GM21786 (cell line): ENCODE measurements around the gene CNNM4.

Experiments
- ATAC-seq: cut with Tn5 transposase; IDR thresholded peaks from one replicate; pipeline ENCODE4 v1.9.1; 2021; ENCODE audit not compliant: unreplicated experiment

The CNNM4 gene

DNA sequence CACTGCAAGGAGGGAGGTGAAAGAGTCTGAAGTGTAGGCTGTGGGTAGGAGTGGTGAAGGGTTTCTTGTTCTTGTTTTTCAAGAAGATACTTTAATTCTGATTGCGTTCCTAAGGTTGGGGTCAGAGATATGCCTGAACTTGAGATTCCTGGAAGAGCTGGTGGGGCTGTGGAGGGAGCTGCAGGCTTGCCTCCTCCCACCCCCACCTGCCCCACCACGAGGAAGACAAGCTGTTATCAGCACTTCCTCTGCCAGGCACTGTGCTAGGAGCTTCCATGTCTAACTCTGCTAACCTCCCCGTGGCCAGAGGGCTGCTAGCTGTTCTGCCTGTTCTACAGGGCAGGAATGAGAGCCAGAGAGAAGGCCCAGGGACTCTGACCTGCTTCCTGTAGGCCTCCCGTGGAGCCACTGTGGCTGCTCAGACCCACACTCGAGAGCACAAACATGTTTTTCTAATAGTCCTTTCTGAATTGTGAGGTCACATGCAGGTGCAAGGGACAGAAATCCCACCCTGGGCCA lies 69.4 kb downstream of the CNNM4 start:
- no peak for ATAC-seq

GRCh38 chr2:96831679-96832078 lies 71.0 kb downstream of the CNNM4 start:
- no peak for ATAC-seq

- ATAC-seq = no peak
Measured at GRCh38 chr2:96832408-96832753, 71.7 kb downstream of the CNNM4 start.

GRCh38 chr2:96832754-96833507 lies 72.2 kb downstream of the CNNM4 start:
- ATAC-seq = no peak

DNA sequence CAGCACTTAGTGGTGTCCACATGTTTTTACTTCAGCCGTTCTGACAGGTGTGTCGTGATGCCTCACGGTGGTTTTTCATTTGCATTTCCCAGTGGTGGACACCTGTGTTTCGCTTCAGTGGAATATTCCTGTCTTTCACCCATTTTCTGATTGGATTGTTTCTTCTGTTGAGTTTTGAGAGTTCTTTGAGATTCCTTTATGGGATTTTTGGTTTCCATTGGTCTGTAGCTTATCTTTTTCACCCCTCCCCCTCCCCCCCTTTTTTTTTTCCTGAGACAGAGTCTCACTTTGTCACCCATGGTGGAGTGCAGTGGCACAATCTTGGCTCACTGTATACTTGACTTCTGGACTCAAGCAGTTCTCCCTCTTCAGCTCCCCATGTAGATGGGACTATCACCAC lies 75.1 kb downstream of the CNNM4 start:
- no peak for ATAC-seq

- no peak for ATAC-seq
Measured at GRCh38 chr2:96837575-96837974, 76.9 kb downstream of the CNNM4 start.

DNA sequence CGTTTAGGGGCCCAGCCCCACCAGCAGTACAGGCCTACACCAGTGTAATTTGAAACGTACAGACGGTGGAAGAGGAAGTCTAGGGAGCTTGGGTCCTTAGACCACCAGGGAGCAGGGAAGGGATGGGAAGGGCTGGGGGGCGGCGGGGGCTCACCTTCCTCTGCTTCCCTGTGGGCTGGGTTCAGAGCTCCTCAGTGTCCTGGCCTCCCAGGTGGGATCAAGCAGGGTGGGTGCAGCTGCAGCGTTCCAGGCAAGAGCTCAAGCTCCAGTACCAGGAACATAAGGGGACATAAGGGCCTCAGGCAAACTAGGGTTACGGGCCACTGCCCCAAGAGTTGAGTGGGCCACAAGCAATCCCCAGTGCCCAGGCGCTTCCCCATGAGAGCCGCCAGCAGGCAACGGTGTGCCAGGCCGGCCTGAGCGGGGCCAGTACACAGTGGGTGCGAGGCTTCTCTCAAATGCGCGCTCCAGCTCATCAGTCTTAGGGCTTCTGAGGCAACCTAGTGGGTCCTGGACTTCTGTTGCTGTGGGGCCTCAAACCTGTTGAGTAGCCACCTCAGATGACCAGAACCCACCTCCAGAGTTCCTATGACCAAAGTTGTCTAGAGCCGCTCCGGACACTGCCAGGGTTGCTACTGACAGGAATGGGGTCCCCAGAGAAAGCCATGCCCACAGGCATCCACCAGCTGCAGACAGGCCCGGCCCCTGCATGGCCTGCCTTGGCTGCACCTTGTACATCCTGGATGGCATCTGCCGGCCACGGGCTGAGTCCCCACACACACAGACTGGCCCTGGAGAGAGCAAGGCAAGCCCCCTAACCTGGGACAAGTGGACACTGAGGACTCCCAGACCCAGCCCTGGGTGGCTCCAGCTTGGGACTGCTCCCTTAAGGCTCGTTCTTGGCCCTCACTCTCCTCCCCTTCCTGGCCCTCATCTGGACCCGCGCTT lies 77.9 kb downstream of the CNNM4 start:
- ATAC-seq = peak; percentile 7

GRCh38 chr2:96839293-96839874 lies 78.7 kb downstream of the CNNM4 start:
- ATAC-seq = peak; percentile 71

DNA sequence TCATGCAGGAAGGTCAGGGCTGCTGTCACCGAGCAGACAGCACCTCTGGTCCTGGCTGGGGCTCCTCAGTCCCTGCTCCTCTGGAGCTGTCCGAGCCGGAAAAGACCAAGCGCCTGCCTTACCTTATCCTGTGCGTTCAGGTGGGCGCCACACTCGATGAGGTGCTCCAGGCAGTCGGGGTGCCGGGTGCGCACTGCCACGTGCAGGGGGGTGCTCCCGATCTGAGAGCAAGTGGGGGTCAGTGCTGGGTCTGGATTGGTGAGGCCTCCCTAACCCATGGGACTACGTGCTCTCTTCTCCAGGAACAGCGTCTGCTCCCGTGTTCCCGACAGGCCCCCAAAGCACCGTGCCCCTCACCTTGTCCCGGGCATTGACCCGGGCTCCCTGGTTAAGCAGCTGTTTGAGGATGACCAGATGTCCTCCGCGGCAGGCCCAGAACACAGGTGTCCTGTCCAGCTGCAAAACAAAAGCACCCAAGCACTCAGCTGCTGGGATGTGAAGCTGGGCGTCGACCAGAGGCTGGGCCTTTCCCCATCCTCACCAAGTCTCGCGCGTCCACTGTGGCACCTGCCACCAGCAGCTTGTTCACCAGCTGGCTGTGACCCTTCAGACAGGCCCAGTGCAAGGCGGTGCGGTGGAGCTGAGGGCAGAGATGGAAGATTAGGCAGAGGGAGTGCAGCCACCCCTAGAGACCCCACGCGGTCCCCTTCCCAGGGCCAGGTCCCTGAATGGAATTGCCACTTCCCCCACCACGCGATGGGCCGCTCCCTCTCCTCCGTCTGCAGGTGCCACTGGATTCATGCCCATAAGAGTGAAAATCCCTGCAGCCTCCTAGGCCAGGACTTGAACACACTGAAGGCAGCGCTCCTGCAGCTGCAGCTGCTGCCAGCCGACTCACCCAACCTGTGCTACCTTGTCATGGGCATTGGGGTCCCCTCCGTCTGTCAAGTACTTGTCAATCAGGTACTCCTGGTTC lies 79.5 kb downstream of the CNNM4 start:
- peak; percentile 5 for ATAC-seq

DNA sequence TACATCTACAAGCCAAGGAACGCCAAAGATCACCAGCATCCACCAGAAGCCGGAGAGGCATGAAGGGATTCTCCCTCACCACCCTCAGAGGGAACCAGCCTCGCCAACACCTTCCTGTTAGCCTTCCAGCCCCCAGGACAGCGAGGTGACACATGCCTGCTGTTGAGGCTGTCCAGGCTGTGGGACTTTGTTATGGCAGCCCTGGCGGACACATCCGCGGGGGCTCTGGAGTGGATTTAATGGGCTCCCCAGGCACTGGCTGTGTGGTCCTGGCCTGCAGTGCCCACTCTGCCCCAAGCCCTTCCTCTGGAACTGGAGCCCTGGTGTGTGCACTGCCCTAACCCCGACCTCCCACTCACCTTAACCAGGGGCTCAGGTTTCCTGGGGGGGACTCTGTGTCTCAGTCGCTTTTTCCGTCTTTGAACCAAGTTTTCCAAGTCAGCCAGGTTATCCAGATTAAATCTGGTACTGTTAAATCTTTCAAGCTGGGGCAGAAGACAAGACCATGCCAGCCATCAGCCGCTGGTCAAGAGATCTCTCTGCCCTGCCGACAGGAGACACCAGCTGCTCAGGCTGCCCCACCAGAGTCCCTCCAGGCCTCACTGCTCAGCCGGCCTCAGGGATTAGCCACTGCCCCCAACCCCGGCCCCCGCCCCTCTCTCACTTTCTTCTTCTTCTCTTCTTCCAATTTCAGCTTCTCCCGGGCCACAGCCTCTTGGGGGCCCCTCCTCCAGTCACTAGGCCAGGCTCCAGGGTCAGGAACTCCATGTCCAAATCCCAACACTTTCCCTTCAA lies 81.2 kb downstream of the CNNM4 start:
- no peak for ATAC-seq

DNA sequence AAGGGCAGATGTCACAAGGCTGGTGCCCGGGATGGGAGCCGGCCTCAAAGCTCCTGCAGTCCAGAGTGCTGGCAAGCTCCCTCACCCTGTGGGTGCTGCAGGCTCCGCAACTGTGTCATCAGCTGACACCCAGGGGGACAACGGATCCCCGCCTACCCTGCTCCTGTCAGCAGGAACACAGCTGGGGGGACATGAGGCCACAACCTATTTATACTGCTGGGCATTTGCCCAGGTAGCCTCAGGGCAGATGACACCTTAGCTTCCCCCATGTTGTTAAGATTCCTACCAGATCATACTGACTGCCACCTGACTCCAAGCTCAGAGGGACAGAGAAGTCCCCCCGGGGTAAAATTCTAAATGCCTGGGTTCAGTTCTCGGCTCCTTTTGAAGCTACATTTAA lies 81.9 kb downstream of the CNNM4 start:
- no peak for ATAC-seq

- ATAC-seq = no peak
Measured at GRCh38 chr2:96843538-96844268, 83.0 kb downstream of the CNNM4 start, which contains the start of gene ANKRD23. TSS of gene ANKRD23 (minus strand) at chr2:96844021. CDS start at chr2:96843992, 29 bp downstream.

- ATAC-seq = no peak
Measured at GRCh38 chr2:96844405-96844808, 83.7 kb downstream of the CNNM4 start.

GRCh38 chr2:96846825-96847224 lies 86.1 kb downstream of the CNNM4 start:
- no peak for ATAC-seq

- no peak for ATAC-seq
Measured at GRCh38 chr2:96847586-96847985, 86.9 kb downstream of the CNNM4 start.

DNA sequence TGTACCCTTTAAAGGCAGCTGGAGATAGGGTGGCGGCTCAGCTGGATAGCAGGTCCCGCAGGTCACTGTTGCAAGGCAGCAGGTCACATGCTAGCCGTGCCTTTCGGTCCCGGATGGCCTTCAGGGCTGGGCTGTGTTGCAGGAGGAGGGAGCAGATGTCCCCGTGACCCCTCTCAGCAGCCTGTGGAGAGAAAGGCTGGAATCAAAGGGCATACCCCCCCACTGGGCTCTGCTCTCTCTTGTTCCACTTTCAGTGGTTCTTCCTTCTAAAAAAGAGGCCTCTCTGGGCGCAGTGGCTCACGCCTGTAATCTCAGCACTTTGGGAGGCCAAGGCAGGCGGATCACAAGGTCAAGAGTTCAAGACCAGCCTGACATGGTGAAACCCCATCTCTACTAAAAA lies 87.6 kb downstream of the CNNM4 start:
- ATAC-seq = no peak

- ATAC-seq = no peak
Measured at GRCh38 chr2:96852667-96853066, 92.0 kb downstream of the CNNM4 start.

- ATAC-seq = no peak
Measured at GRCh38 chr2:96853321-96853720, 92.6 kb downstream of the CNNM4 start.
